HUES64 (cell line): ENCODE measurements around the gene CCL22.

Experiments used
- H3K27ac ChIP-seq: 2 replicates; pipeline ENCODE4 v1.7.0; 2013; ENCODE audit warnings: low read depth, low read length, inconsistent platforms
- H3K27me3 ChIP-seq: 2 replicates; pipeline ENCODE4 v1.6.1; 2013; ENCODE audit warnings: mild to moderate bottlenecking, low read length; ENCODE audit not compliant: insufficient read depth
- H3K36me3 ChIP-seq: 2 replicates; pipeline ENCODE4 v1.6.1; 2013; ENCODE audit warnings: mild to moderate bottlenecking, low read length; ENCODE audit not compliant: insufficient read depth
- H3K4me1 ChIP-seq: 2 replicates; pipeline ENCODE4 v1.6.1; 2013; ENCODE audit warnings: mild to moderate bottlenecking, low read length, moderate library complexity; ENCODE audit not compliant: insufficient read depth
- H3K4me3 ChIP-seq: 2 replicates; pipeline ENCODE4 v1.5.1; 2013; ENCODE audit warnings: mild to moderate bottlenecking, low read length, moderate library complexity
- H3K9ac ChIP-seq: 2 replicates; pipeline ENCODE4 v1.6.1; 2013; ENCODE audit warnings: mild to moderate bottlenecking, low read depth, low read length
- H3K9me3 ChIP-seq: 2 replicates; pipeline ENCODE4 v1.6.1; 2013; ENCODE audit warnings: low read depth, low read length; ENCODE audit not compliant: insufficient read depth
- WGBS: fragments of 150-250, 120-280 bp; methylation state at CpG from one replicate; pipeline ENCODE4 v1.1.7; 2013; ENCODE audit warnings: missing lambda C conversion rate; 5-methylcytosine and 5-hydroxymethylcytosine counted together

The CCL22 gene

DNA sequence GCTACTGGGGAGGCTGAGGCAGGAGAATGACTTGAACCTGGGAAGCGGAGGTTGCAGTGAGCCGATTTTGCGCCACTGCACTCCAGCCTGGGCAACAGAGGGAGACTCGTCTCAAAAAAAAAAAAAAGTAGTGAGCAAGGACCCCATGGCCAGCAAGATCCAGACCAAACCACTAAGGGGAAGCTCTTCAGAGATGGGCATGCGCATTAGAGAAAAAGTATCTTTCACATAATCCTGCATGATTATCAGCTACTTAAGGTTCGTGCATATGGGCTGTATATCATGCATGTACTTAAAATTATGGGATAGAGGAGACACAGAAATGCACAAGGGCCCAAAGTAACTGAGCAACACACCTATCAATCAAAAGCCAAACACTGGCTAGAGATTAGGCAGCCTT lies 10.7 kb upstream of the CCL22 start:
- Histone ChIP-seq H3K4me1 (no peaks in the 10 kb centered on the region), H3K36me3 (no peaks in the 10 kb centered on the region), H3K4me3 (no peak overlapping the region), H3K27ac (no peak overlapping the region), H3K9me3 (no peaks in the 10 kb centered on the region), H3K27me3 (peaks cover 5% of the 10 kb centered on the region; the same call in 1 of the 2 replicates), H3K9ac (no peak overlapping the region)
- WGBS: 94% methylated on average over 6 of the region's 6 CpGs

DNA sequence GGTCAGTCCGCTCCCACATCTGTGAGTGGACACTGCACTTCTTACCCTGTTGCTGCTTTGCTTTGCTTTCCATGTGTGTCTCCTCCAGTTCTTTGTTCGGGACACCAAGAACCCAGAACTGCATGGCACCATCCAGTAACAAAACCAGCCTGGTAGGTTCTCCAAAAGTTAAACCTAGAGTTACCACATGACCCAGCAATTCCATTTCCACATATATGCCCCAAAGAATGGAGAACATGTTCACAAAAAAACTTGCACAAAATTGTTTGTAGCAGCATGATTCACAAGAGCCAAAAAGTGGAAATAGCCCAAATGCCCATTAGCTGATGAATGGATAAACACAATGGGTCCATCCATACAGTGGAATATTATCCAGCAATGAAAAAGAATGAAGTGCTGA lies 10.3 kb upstream of the CCL22 start:
- H3K36me3 ChIP-seq: no peaks in the 10 kb centered on the region
- 94% methylated on average over 2 of the region's 2 CpGs for WGBS
- no peaks in the 10 kb centered on the region for H3K4me1 ChIP-seq
- H3K9ac ChIP-seq: no peak overlapping the region
- peaks cover 5% of the 10 kb centered on the region; the same call in 1 of the 2 replicates for H3K27me3 ChIP-seq
- no peak overlapping the region for H3K4me3 ChIP-seq
- H3K9me3 ChIP-seq: no peaks in the 10 kb centered on the region
- no peak overlapping the region for H3K27ac ChIP-seq

DNA sequence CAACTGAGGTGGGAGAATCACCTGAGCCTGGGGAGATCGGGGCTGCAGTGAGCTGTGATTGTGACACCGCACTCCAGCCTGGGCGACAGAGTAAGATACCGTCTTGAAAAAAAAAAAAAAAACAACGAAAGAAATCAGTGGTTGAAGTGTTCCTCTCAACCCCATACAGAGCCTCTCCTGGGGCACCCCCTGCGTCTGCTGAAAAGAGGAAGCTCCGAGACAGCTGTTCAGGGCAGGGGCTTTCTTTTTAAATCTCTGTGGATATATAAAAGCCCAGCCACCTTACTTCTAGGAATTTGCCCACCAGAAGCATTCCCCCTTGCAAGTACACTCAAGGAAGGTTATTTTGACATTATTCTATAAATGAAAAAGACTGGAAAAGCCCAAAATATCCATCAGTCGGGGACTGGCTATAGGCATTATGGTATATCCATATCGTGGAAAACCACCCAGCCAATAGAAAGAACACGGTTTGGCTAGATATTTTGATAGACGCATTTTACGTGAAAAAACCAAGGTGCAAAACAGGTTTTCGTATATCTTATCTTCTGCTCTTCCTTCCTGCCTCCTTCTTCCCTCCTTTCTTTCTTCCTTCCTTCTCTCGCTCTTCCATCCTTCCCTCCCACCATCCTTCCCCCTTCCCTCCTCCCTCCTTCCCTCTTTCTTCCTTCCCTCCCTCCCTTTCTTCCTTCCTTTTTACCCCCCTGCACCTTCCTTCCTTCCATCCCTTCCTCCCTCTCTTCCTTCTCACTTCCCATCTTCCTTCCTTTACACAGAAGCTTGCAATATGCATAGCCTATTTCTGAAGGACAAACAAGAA lies 9.2 kb upstream of the CCL22 start:
- Histone ChIP-seq H3K27ac (no peak overlapping the region), H3K4me1 (no peaks in the 10 kb centered on the region), H3K9me3 (no peaks in the 10 kb centered on the region), H3K36me3 (no peaks in the 10 kb centered on the region), H3K9ac (no peak overlapping the region), H3K27me3 (peaks cover 5% of the 10 kb centered on the region; the same call in 1 of the 2 replicates), H3K4me3 (no peak overlapping the region)
- WGBS: 76% methylated on average over 14 of the region's 14 CpGs

DNA sequence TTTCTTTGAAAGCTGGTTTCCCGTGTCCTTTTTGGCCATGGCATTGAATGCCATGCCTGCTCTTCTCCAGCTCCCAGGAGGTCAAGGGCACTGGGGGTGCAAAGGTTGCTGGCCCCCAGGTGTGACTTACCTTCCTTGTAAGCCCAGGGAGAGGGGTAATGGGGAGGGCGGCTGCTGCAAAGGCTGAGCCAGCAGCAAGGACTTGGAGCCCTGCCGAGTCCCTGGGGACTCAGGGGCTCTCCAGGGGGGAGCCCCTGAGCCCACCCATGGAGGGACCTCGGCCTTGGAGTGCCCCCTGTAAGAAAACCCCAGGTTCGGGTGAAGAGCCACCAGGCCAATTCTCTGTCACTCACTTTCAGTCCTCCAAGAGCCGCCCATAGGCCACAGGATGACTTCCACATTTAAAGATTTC lies 5.9 kb upstream of the CCL22 start:
- 85% methylated on average over 6 of the region's 6 CpGs for WGBS
- Histone ChIP-seq H3K4me3 (no peak overlapping the region), H3K27me3 (peaks cover 7% of the 10 kb centered on the region), H3K36me3 (no peaks in the 10 kb centered on the region), H3K27ac (no peak overlapping the region), H3K9me3 (no peaks in the 10 kb centered on the region), H3K4me1 (no peaks in the 10 kb centered on the region), H3K9ac (no peak overlapping the region)

DNA sequence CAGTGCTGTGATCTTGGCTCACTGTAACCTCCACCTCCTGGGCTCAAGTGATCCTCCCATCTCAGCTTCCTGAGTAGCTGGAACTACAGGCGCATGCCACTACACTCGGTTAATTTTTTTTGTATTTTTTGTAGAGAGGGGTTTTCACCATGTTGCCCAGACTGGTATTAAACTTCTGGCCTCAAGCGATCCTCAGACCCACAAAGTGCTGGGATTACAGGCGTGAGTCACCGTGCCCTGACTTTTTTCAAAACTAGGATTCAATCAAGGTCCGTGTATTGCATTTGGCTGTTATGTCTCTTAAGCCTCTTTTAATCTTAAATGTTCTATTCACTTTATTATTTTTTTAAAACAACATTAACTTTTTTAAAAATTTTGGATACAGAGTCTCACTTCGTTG lies 4.3 kb upstream of the CCL22 start:
- no peaks in the 10 kb centered on the region for H3K36me3 ChIP-seq
- WGBS: 95% methylated on average over 7 of the region's 7 CpGs

DNA sequence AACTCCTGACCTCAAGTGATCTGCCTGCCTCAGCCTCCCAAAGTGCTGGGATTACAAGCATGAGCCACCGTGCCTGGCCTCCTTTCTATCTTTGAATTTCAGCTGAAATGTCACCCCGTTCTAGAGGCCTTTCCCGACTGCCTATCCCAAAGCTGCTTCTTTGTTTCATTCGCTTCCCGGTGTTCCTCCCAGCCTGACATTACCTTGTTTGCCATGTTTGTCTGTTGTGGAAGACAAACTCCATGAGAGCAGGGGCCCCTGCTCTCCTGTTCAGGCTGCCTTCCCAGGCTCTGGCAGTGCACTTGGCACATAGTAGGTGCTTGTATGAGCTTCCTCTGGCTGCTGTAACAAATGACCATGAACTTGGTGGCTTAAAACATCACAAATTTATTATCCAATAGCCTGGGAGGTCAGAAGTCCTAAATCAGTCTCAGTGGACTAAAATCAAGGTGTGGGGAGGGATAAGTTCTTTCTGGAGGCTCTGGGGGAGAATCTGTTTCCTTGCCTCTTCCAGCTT lies 2.6 kb upstream of the CCL22 start:
- 86% methylated on average over 5 of the region's 5 CpGs for WGBS
- H3K27me3 ChIP-seq: peaks cover 2% of the 10 kb centered on the region; the same call in 1 of the 2 replicates
- no peak overlapping the region for H3K9ac ChIP-seq
- H3K9me3 ChIP-seq: no peaks in the 10 kb centered on the region
- no peak overlapping the region for H3K4me3 ChIP-seq
- H3K36me3 ChIP-seq: no peaks in the 10 kb centered on the region
- H3K27ac ChIP-seq: no peak overlapping the region
- no peaks in the 10 kb centered on the region for H3K4me1 ChIP-seq

More for the DNA sequence above, 4.3 kb upstream of the CCL22 start:
- no peak overlapping the region for H3K9ac ChIP-seq
- peaks cover 5% of the 10 kb centered on the region for H3K27me3 ChIP-seq
- H3K9me3 ChIP-seq: no peaks in the 10 kb centered on the region
- H3K4me1 ChIP-seq: no peaks in the 10 kb centered on the region
- no peak overlapping the region for H3K27ac ChIP-seq
- H3K4me3 ChIP-seq: no peak overlapping the region

DNA sequence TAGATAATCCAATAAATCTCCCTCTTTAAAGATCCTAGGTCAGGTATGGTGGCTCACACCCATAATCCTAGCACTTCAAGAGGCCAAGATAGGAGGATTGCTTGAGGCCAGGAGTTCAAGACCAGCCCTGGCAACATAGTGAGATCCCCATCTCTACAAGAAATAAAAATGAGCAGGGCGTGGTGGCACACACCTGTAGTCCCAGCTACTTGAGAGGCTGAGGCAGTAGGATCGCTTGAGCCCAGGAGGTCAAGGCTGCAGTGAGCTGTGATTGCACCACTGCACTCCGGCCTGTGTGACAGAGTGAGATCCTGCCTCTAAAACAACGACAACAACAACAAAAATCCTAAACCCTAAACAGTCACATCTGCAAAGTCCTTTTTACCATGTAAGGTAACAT lies 2.0 kb upstream of the CCL22 start:
- no peak overlapping the region for H3K27ac ChIP-seq
- H3K9me3 ChIP-seq: no peaks in the 10 kb centered on the region
- WGBS: 84% methylated on average over 4 of the region's 4 CpGs
- H3K4me1 ChIP-seq: no peaks in the 10 kb centered on the region
- H3K4me3 ChIP-seq: no peak overlapping the region
- peaks cover 2% of the 10 kb centered on the region; the same call in 1 of the 2 replicates for H3K27me3 ChIP-seq
- no peak overlapping the region for H3K9ac ChIP-seq
- H3K36me3 ChIP-seq: no peaks in the 10 kb centered on the region

DNA sequence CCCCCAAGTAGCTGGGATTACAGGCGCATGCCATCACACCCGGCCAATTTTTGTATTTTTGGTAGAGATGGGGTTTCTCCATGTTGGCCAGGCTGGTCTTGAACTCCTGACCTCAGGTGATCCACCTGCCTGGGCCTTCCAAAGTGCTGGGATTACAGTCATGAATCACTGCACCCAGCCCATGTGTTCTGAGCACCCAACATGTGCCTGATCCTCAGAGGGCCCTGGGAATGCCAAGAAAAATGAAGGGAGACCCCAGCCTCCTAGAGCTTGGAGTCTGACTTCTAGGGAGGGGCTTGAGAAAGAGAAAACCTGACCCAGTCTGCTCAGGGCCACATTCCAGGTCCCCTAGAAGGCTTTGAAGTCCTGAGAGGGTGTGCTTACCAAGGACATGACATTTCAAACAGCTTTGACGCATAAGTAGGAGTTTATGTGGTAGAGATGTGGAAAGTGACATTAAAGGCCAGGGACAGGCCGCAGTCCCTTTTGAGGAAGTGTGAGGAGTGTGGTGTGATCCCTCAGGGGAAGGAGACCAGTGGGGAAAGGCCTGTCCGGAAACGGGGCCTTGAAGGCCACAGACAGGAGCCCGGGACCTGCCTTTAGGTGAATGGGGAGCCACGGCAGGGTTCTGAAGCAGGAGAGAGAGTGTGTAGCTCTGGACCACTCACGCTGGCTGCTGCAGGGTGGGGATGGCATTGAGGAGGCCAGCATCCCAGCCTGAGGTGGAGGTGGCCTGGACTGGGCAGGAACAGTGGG lies 1.1 kb upstream of the CCL22 start:
- Histone ChIP-seq H3K4me1 (no peaks in the 10 kb centered on the region), H3K36me3 (no peaks in the 10 kb centered on the region)

DNA sequence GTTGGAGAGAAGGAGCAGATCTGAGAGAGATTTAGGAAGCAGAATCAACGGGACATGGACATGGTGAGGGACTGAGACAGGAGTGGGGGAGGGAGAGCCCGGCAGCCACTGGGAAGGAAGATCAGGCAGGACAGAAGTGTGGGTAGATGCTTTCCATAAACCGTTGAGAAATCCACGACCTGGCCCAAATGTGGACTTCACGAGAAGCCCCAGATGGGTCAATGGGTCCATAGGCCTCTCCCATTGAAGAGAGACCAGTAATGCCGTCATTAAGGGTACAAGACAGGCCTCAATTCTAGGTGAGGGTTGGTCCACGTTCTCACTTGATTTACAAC lies 530 bp upstream of the CCL22 start:
- H3K27ac ChIP-seq: no peak overlapping the region
- H3K27me3 ChIP-seq: peaks cover 2% of the 10 kb centered on the region; the same call in 1 of the 2 replicates
- no peaks in the 10 kb centered on the region for H3K4me1 ChIP-seq
- H3K9ac ChIP-seq: no peak overlapping the region
- no peaks in the 10 kb centered on the region for H3K36me3 ChIP-seq
- no peaks in the 10 kb centered on the region for H3K9me3 ChIP-seq
- WGBS: 92% methylated on average over 7 of the region's 7 CpGs
- H3K4me3 ChIP-seq: no peak overlapping the region

More for the DNA sequence above, 1.1 kb upstream of the CCL22 start:
- Histone ChIP-seq H3K4me3 (no peak overlapping the region), H3K27ac (no peak overlapping the region), H3K9ac (no peak overlapping the region), H3K27me3 (peaks cover 2% of the 10 kb centered on the region; the same call in 1 of the 2 replicates), H3K9me3 (no peaks in the 10 kb centered on the region)
- WGBS: 93% methylated on average over 9 of the region's 9 CpGs

DNA sequence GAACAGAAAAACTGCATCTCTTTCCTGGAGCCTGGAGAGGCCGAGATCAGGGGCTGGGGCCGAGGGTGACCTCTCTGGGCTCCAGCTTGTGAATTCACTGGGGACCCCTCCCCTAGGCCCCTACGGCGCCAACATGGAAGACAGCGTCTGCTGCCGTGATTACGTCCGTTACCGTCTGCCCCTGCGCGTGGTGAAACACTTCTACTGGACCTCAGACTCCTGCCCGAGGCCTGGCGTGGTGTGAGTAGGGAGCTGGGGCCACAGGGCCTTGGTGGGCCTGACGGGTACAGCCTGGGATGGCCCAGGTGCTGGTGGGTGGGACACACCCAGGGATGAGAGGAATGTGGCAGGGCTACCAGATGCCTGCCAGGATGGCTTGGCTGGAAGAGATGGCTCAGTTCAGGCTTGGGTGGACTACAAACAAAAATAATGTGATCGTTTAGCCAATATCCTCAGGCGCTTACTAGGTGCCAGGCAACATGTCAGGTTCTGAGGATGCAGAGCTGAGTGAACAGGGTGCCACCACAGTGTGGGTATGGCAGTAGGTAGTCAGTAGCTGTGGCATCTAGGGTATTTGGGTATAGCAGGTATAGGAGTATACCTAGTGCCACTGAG lies 1.8 kb downstream of the CCL22 start:
- H3K9ac ChIP-seq: no peak overlapping the region
- no peaks in the 10 kb centered on the region for H3K9me3 ChIP-seq
- H3K27me3 ChIP-seq: peaks cover 2% of the 10 kb centered on the region; the same call in 1 of the 2 replicates
- 95% methylated on average over 16 of the region's 16 CpGs for WGBS
- no peaks in the 10 kb centered on the region for H3K36me3 ChIP-seq
- H3K27ac ChIP-seq: no peak overlapping the region
- no peak overlapping the region for H3K4me3 ChIP-seq
- no peaks in the 10 kb centered on the region for H3K4me1 ChIP-seq

DNA sequence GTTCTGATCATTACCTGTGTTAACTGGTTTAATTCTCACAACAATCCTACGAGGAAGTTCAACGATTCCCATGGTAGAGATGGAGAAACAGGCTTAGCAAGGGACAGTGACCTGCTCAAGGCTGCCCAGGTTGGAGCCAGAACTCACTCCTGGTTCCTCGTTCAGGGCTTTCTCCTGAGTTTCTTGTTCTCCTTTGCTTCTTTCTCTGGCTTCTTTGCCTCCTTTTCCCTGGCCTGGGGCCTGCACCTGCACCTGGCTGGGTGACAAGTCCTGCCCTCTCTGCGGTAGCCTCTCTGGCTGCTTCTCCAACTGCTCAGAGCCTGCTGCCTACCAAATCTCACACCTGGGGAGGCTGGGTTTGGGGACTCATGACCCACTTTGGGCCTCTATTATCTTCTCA lies 2.8 kb downstream of the CCL22 start:
- no peak overlapping the region for H3K4me3 ChIP-seq
- H3K27ac ChIP-seq: no peak overlapping the region
- H3K9me3 ChIP-seq: no peaks in the 10 kb centered on the region
- no peak overlapping the region for H3K9ac ChIP-seq
- H3K27me3 ChIP-seq: no peaks in the 10 kb centered on the region
- H3K36me3 ChIP-seq: no peaks in the 10 kb centered on the region
- WGBS: 89% methylated on average over 4 of the region's 4 CpGs
- no peaks in the 10 kb centered on the region for H3K4me1 ChIP-seq
